SK-N-DZ (cell line): ENCODE measurements around the gene LEFTY1.
"Not testable (repeated sequence)": the region's sequence is repeated elsewhere in the genome, so short reads cannot be mapped to it uniquely, and the experiment has no call there.

Source experiments
- DNase-seq: peaks from one replicate; pipeline ENCODE4 v3.0.0-alpha.2; 2015; ENCODE audit warnings: low spot score

LEFTY1 gene

DNA sequence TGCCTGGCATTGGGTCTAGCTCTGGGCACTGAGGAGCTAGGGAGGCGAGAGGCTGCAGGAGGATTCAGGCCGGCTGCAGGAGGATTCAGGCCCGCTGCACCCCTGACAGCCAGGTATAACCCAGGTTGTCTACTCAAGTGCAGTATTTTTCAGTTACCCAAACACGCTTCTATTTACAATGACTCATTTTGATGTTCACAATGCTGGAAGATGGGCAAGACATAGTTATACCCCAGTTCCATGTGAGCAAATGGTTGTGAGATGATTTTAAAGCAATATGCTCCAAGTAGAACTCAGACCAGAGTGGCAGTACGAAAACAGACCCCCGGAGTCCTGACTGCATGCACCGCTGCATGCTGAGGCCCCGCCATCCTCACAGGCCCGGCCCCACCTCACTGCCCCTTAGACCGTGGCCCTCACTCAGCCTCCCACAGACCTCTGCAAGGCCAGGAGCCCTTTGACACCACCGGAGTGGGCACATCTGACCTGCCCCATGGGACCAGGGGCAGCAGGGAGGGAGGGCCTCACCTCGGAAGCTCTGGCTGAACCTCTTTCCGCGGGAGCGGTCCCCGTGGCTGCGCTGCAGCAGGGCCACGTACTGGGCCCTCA lies 553 bp downstream of the LEFTY1 start:
- DNase-seq, result no peak

DNA sequence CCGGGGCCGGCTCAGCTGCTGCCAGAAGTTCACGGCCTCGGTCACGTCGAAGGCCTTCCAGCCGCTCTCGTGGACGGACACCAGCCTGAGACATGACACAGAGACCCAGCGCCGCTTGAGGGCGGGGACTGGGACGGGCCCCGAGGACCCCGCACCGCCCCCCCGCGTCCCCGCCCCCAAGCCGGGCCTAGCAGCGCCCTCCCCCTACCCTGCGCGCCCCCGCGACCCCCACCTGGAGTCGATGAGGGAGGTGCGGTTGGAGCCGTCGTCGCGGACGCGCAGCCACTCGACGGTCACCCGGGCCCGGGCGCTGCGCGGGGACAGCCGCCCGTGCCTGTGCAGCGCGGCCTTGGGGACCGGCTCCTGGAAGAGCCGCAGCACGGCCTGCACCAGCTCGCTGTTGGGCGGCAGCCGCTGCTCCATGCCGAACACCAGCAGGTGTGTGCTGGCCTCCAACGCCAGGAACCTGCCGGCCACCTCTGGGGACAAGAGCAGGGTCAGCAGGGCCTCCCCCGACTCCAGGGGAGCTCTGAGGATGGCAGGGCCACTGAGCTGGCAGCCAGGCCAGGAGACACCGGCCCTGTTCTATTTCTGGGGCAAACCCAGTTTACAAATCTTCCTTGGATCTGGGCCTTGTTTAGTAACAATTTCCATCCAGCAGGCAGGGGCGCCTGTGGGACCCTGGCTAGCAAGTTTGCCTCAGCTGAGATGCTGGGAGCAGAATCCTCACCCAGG lies 1.2 kb downstream of the LEFTY1 start:
- DNase-seq, result not testable (repeated sequence)

- DNase-seq, result no peak
Measured at GRCh38 chr1:225887030-225887314, 2.0 kb downstream of the LEFTY1 start.

DNA sequence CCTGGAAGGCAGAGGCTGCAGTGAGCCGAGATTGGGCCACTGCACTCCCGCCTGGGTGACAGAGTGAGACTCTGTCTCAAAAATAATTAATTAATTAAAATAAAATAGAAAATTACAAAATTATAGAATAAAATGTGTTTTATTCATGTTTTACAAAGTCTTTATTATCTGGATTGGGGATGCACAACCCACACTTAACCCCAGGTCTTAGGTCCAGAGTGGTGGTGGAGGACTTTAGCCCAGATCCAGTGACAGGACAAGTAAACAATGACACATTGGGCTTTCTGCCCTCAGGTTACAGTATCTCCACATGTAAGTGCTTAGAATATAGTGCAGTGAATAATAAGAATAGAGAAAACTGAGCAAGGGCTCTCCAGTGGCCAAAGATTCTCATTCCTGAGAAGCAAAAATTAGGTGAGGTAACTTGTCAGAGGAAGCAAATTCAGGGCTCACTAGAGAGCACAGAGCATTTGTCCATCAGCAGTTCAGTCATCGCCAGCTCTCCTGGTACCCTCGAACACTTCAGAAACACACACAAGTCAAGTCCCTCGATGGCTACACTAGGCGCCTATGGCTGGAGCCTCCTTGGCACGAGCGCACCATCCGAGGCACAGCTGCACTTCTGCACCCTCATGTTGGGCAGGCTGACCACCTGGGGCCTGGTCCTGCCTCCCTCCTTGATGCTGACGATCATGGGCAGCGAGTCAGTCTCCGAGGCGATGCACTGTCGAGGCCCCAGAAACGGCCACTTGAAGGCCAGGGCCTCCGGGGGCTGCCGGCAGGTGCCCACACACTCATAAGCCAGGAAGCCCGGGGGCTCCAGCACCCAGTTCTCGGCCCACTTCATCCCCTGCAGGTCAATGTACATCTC lies 2.6 kb downstream of the LEFTY1 start:
- no peak for DNase-seq

DNA sequence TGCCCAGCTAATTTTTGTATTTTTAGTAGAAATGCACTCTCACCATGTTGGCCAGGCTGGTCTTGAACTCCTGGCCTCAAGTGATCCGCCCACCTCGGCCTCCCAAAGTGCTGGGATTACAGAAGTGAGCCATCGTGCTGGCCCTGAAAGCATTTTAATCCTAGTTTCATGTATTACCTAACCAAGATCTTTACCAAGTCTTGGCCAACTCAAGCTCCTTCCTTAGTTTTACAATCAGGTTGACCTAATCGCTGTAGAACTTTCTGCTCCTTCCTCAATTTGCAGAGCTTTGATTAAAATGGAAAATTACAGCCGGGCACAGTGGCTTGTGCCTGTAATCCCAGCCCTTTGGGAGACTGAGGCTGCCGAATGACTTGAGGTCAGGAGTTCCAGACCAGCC lies 3.6 kb downstream of the LEFTY1 start:
- DNase-seq, result no peak

- DNase-seq, result no peak
Measured at GRCh38 chr1:225883616-225884265, 5.2 kb downstream of the LEFTY1 start.

- DNase-seq, result no peak
Measured at GRCh38 chr1:225882694-225883615, 6.0 kb downstream of the LEFTY1 start.

DNA sequence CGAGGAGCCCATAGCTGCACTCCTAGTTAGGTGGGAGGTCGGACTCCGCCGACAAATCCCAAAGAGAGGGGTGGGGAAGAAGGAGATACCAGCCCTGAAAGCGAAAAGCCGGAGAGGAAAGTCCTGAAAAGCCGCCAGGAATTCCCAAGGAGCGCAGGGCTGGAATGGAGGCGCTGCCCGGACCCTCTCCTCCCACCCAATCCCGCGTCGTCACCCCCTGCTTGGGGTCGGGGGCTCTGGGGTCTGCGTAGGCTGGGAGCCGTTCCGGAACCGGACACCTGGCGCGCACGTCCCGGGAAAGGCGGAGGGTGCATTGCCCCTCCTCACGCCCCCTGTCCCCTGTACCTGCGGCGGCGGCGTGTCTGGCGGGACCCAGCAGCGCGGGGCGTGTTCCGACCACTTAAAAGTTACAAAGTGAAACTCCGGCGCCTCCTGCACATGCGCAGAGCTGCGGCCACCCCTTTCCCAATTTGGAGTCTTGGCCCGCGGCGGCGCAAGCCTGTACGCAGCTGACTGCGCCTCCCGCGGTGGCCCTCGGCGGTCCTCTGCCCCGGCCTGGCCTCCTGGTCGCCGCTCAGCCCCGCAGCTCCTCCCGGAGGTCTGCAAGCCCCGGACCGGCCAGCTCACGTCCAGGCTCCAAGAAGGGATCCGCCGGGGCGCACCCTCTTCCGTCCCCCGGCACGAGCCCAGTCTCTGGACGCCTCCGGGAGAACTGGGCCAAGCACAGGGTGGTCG lies 6.8 kb downstream of the LEFTY1 start, which contains the start of gene TMEM63A:
TMEM63A (minus strand) TSS at position 422 of the 735 bp plus-strand sequence. CDS start 4,800 bp downstream, outside the sequence.
- DNase-seq, result peak; percentile 20

- no peak for DNase-seq
Measured at GRCh38 chr1:225881081-225881958, 7.6 kb downstream of the LEFTY1 start.

- no peak for DNase-seq
Measured at GRCh38 chr1:225880636-225881035, 8.3 kb downstream of the LEFTY1 start.

DNA sequence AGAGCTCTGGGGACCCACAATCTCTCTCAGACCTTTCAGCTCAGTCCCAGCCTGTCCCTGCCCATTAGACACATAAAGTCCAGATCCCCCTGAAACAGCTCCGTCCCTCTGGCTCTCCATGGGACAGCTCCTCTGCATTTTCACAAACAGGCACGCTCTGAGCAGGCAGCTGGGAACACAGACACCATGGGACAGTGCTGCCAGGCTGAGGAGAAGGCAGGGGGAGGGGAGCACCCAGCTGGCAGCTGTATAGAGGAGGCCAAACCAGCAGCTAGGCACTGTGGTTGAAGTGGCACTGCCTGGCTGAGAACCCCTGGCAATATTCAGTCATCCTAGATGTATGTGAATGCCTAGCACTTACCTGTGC lies 8.7 kb downstream of the LEFTY1 start:
- DNase-seq, result no peak

DNA sequence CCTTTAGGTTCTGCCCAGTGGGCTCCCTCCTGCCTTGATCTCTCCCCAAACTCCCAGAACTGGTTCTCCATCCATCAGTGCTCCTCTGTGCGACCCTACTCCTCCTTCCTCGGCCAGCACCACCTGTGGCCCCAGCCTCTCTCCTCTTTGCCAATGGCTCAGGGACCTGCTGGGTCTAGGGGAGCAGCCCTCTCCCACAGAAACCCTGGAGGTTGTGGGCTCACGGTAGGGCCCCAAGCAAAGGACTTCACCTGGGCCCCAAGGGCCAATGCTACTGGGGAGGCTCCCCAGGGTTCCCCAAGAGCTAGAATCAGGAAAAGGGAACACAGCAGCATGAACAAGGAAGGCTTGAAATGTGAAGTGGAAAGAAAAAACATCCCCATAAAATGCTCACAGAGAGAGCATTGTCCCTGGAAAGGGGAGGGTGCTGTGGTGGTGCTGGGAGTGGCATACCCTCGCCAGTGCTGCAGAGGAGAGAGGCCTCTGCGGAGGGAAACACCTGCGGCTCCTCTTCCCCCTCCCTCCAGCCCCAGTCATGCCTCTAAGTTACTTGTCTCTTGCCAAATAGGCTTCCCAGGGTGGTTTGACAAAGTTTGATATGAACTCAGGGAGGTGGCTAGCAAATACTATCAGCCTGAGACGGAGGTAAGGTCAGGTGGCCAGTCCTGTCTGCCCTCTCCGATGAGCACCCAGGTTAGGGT lies 9.3 kb downstream of the LEFTY1 start:
- no peak for DNase-seq

GRCh38 chr1:225878282-225878681 lies 10.7 kb downstream of the LEFTY1 start:
- no peak for DNase-seq

GRCh38 chr1:225877580-225877979 lies 11.4 kb downstream of the LEFTY1 start:
- DNase-seq, result peak; percentile 59

- no peak for DNase-seq
Measured at GRCh38 chr1:225876900-225877510, 11.9 kb downstream of the LEFTY1 start.

DNA sequence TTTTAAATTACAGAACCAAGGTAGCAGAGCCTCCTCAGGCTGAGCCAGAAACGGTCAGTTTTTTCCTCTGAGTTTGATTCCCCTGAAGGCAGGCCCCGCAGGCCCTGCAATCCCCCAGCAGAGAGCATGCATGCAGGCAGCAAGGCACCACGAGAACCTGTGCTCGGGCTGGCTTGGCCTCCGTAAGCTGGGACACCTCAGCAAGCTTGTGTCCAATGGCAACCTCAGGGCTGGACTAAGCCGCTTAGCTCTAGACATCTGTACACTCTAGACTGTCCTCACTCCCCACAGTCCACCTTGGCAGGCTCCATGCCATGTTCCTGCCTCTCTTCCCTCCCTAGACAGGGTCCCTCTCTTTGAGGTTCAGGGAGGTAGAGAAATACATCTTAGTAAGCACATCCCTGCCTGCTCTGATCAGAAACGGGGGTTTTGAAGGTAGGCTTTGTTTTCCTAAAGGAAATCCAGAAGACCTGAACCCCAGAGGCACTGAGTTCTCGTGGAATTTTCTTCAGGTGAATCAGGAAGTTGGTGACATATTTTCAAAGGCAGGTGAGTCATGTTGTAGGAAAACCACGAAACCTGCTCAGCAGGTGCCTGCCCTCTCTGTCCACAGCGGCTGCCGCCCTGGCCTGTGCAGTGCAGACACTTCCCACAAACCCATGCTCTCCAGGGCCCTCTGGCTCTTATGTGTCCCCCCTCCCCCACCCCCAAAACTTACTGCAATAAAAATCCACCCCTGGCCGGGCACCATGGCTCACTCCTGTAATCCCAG lies 13.7 kb downstream of the LEFTY1 start:
- no peak for DNase-seq

- DNase-seq, result no peak
Measured at GRCh38 chr1:225874431-225874830, 14.5 kb downstream of the LEFTY1 start.
